ENCODE measurements around the gene ZKSCAN1.

GRCh38 chr7:99975782-99976521 lies 39.4 kb upstream of the ZKSCAN1 start, which contains the start of gene AZGP1:
- TF ChIP-seq CTCF (IDR thresholded peaks at IDR 0.05), result no peak
- no peak for TF ChIP-seq EZH2 (IDR thresholded peaks at IDR 0.05; ENCODE audit: borderline replicate concordance, insufficient read depth, low read depth, low read length, poor library complexity, severe bottlenecking)

Data from B cell (primary cell).